HK-2 (cell line): Measurements from ENCODE around the gene GLS2.
"Not testable (repeated sequence)": the region's sequence is repeated elsewhere in the genome, so short reads cannot be mapped to it uniquely, and the experiment has no call there.

Experiments
- DNase-seq: peaks from one replicate; pipeline ENCODE4 v3.0.0-alpha.2; 2018; ENCODE audit not compliant: unreplicated experiment

GLS2 gene

DNA sequence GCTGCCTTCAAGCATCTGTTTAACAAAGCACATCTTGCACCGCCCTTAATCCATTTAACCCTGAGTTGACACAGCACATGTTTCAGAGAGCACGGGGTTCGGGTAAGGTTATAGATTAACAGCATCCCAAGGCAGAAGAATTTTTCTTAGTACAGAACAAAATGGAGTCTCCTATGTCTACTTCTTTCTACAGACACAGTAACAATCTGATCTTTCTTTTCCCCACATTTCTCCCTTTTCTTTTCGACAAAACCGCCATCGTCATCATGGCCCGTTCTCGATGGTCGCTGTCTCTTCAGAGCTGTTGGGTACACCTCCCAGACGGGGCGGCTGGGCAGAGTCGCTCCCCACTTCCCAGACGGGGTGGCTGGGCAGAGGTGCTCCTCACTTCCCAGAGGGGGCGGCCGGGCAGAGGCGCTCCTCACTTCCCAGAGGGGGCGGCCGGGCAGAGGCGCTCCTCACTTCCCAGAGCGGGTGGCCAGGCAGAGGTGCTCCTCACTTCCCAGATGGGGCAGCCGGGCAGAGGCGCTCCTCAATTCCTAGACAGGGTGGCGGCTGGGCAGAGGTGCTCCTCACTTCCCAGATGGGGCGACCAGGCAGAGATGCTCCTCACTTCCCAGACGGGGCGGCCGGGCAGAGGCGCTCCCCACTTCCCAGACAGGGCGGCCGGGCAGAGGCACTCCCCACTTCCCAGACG is 5.6 kb upstream of the GLS2 start:
- not testable (repeated sequence) for DNase-seq

DNA sequence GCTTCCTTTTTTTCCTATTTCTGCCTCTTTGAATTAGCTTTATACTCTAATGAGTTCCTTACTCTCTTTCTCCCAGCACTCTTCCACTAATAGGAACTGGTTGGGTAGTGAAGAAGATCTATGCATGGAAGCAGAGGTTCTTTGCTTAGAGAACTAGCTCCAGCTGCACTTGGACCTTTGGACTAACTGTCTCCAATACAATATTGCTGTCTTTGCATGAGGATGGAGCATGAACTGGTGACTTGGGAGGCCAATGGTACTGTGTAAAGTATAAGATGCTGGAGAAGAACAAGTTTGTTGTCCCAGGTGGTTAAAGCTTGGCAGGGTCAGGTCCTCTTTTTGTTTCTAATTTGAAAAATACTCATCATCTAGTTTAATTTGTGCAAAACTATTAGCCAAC is 2.4 kb upstream of the GLS2 start:
- DNase-seq: no peak

DNA sequence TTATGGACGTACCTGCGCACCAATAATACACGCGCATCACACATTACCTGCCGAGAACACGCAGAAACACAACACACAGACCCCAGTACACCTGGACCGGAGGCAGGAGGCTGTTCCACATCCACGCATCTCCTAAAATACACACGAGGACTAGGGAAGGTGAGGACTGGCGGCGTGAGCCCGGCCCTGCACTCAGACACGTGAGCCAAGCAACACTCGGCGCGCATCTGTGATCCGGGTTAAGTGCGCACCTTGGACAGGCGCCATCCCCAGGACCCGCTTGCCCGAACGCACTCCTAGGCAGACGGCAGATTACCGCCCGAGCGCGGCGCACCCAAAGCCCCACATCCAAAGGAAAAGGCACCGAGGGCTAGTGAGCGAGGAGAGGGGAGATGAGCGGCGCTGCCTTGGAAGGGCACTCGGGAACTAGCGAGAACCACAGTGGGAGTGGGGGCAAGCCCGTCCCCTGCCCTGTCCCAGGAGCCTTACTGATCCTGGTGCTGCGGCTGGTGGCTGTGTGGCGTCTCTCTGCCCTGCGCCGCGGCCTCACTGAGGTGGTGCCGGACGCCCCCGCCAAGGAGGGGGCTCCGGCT is 417 bp downstream of the GLS2 start:
- peak; percentile 18 for DNase-seq

DNA sequence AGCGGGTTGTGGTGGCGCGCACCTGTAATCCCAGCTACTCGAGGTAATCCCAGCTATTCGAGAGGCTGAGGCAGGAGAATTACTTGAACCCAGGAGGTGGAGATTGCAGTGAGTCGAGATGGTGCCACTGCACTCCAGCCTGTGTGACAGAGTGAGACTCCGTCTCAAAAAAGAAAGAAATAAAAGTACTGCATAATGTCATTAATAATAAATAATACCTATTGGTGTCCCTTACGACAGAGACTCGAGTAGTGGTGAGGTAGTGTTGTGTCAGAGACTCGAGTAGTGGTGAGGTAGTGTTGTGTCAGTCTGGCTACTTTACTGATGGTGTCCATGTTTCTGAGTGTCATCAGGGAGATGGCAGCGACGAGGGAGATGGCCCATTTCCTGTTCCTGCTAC is 1.3 kb downstream of the GLS2 start:
- DNase-seq: no peak

DNA sequence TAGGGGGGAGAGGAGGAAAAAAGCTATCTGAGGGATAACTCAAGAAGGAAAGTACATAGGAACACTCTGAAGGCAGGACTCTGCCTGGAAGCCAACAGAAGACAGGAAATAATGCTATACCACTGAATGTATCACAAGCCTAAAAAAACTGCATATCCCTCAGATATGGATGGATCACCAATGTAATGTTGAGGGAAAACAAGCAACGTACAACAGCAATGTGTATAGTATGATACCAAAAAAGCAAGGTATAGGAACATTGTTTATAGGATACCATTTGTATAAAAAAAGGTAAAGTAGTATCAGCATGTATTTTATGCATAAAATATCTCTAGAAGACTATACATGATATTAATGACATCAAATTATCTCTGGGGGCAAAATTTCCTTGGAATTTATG is 3.4 kb downstream of the GLS2 start:
- DNase-seq: no peak

DNA sequence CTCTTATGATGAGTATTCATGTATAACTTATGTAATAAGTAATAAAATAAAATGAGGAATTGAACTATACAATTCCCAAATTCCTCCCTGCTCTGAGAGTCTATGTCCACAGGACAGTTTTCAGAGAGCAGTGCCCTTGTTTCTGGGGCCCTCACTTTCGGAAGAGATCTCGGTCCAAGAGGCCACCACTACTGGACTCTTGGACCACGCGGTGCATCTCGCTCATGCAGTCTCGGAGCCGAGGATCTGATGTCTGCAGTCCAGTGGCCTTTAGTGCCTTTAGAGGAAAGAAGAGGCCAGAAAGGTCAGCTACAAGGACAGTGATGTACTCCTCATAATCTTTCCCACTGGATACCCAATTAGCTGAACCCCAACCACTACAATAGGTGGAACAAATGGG is 8.3 kb downstream of the GLS2 start:
- DNase-seq: no peak

DNA sequence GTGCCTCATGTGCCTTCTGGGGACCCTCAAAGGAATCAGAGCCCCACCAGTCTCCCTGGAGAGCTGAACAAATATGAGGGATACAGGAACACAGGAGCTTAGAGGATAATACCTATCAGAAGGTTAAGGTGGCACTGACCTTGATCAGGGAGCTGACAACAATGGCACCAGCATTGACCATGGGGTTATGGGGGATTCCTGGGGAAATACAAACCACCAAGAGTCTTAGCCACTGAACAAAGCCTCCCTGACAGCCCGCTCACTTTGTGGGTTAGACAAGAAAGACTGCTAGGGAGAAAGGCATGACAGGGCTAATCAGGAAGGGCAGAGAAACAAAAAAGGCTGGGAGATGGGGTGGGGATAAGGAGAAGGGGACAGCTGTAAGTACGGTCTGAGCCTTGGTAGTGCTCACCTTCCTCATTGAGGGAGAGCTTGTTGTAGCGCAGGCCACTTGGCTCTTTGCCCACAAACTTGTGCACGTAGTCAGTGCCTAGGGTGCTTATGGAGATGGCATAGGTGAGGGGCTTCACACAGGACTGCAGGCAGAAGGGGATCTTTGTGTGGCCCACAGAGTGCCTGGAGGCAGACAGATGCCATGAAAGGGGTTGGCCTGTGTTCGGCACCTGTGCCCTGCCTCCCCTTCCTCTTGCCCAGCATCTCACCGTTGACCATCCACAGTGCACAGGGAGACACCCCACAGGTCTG is 10.3 kb downstream of the GLS2 start:
- DNase-seq: no peak

DNA sequence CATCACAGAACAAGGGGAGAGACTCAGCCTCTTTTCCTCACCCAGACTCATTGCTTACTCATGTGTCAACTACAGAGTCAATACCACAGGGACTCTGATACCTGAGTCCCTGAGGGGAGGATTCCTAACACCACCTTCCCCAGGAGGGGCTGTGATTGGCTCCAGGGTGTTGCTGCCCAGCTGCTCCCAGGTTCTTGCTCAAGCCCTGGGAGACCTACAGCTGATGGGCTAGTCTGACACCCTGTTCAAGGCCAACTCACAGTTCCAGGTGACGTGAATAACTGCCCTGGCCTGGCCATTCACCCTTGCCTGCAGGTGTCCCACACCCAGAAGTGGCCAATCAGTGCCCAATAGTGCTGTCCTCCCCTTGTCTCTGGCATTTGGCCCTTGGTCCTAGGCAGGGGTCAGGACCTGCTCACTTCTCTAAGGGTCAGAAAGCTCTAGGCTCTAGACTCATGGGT is 11.0 kb downstream of the GLS2 start:
- no peak for DNase-seq

DNA sequence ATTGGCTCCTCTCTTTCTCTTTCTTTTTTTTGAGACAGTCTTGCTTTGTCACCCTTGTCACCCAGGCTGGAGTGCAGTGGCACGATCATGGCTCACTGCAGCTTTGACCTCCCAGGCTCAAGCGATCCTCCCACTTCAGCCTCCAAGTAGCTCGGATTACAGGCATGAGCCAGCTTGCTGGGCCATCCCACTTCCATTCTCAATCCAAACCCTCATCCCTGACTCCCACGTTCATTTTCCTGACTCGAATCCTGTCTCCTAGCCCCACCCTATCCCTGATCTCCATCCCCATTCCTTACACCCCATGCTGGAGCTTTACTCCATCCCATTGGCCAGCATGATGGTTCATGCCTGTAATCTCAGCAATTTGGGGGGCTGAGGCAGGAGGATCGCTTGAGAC is 11.8 kb downstream of the GLS2 start:
- DNase-seq: no peak

DNA sequence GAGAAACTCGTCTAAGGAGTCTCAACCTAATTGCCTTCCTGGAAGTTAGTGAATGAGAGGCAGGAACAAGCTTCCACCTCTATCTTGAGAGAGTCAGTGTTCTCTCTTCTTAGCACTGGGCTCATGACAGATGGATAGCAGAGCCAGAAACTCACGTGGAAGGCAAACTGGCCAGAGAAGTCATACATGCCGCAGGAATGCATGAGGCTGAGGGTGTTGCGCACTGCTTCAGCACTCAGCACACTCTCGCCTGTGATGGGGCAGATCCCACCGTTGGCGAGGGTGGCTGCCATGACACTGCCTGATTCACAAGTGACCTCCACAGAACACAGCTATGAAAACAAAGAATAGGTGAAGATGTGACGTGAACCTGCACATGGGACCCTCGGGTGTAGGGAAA is 13.6 kb downstream of the GLS2 start:
- DNase-seq: no peak

DNA sequence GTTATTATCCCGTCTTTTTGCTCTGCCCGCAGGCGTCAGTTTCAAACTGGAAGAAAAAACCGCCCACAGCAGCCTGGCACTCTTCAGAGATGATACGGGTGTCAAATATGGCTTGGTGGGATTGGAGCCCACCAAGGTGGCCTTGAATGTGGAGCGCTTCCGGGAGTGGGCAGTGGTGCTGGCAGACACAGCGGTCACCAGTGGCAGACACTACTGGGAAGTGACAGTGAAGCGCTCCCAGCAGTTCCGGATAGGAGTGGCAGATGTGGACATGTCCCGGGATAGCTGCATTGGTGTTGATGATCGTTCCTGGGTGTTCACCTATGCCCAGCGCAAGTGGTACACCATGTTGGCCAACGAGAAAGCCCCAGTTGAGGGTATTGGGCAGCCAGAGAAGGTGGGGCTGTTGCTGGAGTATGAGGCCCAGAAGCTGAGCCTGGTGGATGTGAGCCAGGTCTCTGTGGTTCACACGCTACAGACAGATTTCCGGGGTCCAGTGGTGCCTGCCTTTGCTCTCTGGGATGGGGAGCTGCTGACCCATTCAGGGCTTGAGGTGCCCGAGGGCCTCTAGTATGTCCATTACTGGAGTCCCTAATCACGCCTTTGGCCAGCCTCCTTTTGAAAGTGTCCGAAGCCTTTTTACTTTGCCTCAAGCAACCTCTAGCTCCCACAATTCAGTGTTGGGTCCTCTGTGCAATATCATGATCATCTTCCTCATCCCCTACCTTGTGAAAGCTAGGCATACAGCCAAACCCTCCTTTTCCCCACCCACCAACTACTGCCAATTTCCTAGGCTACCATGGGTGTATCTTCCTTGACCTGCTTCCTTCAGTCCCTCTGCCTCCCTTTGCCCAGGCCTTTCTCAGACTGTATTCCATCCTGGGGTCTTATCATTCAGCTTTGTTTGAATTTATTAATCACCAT is 18.7 kb downstream of the GLS2 start:
- peak; percentile 33 for DNase-seq

DNA sequence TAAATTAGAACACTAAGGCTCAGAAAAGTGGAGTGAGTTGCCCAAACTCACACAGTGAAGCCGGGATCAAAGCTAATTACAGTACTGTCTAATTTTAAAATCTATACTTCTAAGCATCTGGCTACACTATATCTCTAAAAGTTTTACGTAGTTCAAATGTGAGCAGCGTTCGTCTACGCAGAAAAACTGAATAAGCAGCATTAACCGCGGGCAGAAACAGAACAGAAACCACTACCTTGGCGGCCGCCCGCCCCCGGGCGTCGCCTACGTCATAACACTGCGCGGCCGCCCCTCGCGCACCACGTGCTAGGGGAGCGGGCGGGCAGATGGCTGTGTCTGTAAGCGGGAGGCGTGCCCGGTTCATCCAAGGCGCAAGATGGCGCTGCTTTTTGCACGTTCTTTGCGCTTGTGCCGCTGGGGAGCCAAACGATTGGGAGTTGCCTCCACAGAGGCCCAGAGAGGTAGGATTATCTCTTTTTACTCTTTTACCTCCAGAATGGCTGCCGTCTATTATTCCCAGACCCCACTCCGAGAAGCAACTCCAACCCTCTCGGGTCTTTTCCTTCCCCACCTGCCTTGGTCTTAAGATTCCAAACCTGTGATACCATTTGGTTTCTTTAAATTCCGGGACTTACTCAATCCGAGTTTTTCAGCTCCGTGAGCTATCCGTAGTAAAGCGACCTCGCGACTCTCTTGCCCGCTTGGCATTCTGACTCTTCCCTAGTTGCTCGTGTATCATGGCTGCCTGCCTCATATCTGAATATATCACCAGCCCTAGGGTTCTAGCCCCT is 19.6 kb downstream of the GLS2 start, which contains the start of gene SPRYD4:
SPRYD4 (plus strand) TSS at position 363 of the 791 bp plus-strand sequence; CDS start at position 377, 14 bp downstream.
- peak; percentile 89 for DNase-seq

DNA sequence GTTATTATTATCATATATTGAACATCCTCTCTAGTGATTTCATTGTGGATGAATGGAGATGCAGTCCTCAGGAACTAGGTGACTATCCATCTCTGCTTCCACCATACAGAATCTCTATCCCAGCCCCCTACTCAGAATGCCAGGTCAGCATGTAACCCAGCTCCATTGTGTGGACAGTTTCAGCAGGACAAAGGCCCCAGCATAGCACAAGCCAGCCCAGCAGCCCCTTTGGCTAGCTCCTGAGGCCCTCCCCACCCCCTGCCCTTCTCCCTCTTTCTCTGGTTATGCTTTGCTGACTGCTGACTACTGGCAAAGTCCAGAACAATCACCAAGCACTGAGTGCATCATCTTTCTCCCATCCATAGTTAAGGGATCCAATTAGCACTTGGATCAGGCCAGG is 25.4 kb downstream of the GLS2 start:
- no peak for DNase-seq

DNA sequence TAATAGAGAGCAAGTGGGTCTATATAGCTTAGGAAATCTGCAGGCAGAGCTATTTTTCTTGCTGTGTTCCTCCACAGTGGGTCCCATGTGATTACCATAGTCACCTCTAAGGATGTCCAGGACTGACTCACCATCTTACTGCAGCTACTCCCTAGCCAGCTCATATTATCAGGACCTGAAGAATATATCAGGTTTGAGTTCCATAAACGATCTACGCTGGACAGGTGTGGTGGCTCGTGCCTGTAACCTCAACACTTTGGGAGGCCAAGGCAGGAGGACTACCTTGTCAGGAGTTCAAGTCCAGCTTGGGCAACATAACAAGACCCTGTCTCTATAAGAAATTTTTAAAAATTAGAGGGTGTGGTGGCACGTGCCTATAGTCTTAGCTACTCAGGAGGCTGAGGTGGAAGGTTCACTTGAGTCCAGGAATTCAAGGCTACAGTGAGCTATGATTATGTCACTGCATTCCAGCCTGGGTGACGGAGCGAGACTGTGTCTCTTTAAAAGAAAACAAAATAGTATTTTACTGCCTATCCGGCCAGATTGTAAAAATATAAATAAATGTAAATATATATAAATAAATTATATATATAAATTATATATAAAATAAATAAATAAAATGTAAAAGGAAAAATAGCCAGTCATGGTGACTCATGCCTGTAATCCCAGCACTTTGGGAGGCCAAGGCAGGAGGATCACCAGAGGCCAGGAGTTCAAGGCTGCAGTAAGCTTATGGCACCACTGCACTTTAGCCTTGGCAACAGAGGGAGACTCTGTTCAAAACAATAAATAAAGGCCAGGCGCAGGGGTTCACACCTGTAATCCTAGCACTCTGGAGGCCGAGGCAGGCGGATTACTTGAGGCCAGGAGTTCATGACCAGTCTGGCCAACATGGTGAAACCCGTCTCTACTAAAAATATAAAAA is 26.5 kb downstream of the GLS2 start:
- DNase-seq: peak; percentile 54

DNA sequence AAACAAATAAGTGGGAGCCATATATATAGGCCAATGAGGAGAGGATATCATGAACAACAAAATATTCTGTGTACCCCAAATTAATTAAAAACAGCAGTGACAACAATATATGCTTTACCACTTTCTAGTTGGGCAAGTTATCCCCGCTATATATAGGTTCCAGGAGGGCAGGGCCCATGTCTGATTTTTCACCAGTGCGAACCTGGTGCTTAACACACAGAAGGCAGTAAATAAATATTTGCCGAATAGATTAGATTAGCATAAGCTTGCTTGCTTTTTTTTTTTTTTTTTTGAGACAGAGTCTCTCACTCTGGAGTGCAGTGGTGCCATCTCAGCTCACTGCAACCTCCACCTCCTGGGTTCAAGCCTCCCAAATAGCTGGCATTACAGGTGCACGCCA is 30.1 kb downstream of the GLS2 start:
- DNase-seq: no peak

DNA sequence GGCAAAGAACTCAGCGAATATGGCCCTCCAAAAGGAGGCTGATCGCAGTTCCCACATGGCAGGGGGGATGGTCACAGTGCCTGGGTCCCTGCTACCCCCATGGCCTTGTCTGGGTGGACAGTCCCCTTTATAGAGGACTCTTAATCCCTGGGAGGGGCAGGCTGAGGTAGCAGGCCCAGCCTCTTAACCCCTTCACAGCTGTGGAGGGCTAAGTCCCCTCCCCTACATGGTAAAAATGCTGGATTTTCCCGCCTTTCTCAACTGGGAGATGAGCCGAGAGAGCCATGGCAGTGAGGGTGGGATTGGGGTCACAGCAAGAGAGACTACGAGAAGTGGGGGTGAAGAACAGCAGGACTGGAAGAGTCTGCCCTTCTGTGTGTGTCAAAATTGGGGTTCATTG is 33.4 kb downstream of the GLS2 start, which contains the start of gene MIP:
MIP (minus strand) TSS at position 101 of the 400 bp plus-strand sequence; CDS start at position 57, 44 bp downstream.
- no peak for DNase-seq

DNA sequence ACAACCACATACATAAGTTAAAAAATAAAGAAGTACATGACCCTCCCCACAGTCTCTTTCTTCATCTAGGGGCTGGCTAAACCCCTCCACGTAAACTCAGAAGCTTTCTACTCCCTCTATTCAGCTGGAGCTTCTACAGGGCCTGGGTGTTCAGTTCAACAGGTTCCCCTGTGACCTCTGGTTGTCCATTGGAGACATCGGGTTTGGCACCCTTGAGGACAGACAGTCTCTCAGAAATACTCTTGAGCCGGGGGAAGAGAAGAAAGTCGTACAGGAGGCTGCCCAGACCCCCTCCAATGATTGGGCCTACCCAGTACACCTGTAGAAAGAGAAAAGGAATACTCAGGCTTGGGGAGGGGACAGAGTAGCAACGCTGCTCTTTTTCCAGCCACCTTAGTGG is 36.8 kb downstream of the GLS2 start:
- no peak for DNase-seq

DNA sequence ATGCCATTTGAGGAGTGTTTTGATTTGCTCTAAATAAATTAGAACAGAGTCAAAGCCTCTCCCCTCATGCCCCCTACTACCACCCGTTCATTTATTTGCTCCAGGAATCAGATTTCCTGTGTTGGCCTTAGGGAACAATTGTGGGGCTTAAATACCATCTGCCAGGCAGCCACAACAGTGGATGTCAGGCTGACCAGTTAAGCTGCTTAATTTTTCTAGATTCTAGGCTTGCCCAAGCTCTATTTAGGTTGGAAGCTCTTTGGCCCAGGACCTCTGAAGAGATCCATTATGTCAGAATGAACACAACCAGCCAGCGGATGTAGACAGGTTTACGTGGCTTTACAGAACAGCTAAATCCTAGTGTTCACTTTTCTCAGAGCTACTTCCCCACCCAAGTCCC is 37.7 kb downstream of the GLS2 start:
- DNase-seq: no peak

DNA sequence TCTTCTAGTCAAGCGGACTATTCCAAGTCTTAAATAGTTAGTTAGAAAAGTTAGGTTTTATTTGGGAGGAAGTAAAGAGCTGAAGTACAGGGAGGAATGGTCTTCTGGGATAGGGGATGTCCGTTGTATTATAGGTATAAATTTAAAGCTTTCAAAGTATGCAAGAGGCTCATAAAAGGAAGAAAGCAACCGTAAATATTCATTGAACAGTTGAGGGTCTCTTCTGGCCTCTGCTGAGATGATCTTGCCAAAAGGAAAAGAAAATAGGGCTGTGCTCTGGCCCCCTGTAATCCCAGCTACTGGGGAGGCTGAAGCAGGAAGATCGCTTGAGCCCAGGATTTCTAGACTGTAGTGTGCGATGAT is 38.4 kb downstream of the GLS2 start:
- no peak for DNase-seq
